K562 (cell line): ENCODE results near the gene KCNK3. TPM values are rescaled to one million over a fixed set of nuclear protein-coding genes. Genes with fewer than 3 reads are reported as not detected.
A peak's percentile ranks its signal among the peaks of the same experiment; 100 is the strongest.

ENCODE experiments used
- ATF3 ChIP-seq, 2 experiments: fragments of 450-650 bp in 1 of 2; sonication (generic) in 1 of 2; formaldehyde crosslinking in 1 of 2; IDR thresholded peaks in 1 of 2; conservative IDR thresholded peaks in 1 of 2; 2 replicates each; pipeline versions ENCODE4 v1.6.1 to v1.8.1; 2016 to 2023; ENCODE audit warnings: mild to moderate bottlenecking in 2 of 2, moderate library complexity in 2 of 2, inconsistent platforms in 1 of 2, missing genetic modification reagents in 1 of 2
- BRD4 ChIP-seq: fragments of 200-600 bp; sonication (generic); IDR thresholded peaks from 2 replicates; pipeline ENCODE4 v1.6.1; 2017; ENCODE audit warnings: inconsistent platforms
- CBFA2T2 ChIP-seq: fragments of 450-650 bp; conservative IDR thresholded peaks from 2 replicates; pipeline ENCODE4 v1.6.1; 2017; ENCODE audit warnings: mild to moderate bottlenecking
- CBX2 ChIP-seq: fragments of 200-600 bp; sonication (generic); IDR thresholded peaks from one replicate; pipeline ENCODE4 v1.6.1; 2012; ENCODE audit warnings: mild to moderate bottlenecking, low read length, inconsistent platforms; ENCODE audit not compliant: insufficient read depth, poor library complexity, severe bottlenecking
- E2F6 ChIP-seq, 2 experiments: IDR thresholded peaks; 2 replicates each; pipeline ENCODE4 v1.6.1; 2011; ENCODE audit warnings: borderline replicate concordance in 1 of 2, control low read depth in 1 of 2, low read depth in 1 of 2, low read length in 1 of 2, mild to moderate bottlenecking in 1 of 2, mixed read lengths in 1 of 2, moderate library complexity in 1 of 2; ENCODE audit not compliant: insufficient read depth in 1 of 2, insufficient read length in 1 of 2, poor library complexity in 1 of 2, severe bottlenecking in 1 of 2; ENCODE audit errors: extremely low read depth in 1 of 2
- EHMT2 ChIP-seq: fragments of 450-650 bp; IDR thresholded peaks from 2 replicates; pipeline ENCODE4 v1.6.1; 2018; ENCODE audit warnings: antibody characterized with exemption
- ETV5 ChIP-seq: sonication (generic); formaldehyde crosslinking; IDR thresholded peaks from 2 replicates; pipeline ENCODE4 v1.4.0; 2020; ENCODE audit warnings: low read depth, mild to moderate bottlenecking, missing genetic modification reagents
- GATAD2A ChIP-seq: fragments of 450-650 bp; IDR thresholded peaks from 2 replicates; pipeline ENCODE4 v1.6.1; 2017
- KDM4B ChIP-seq, 2 experiments: fragments of 450-650 bp in 1 of 2; sonication (generic) in 1 of 2; IDR thresholded peaks; 2 replicates each; pipeline ENCODE4 v1.6.1; 2016 to 2017; ENCODE audit warnings: borderline replicate concordance in 2 of 2, antibody characterized with exemption in 1 of 2, low read depth in 1 of 2, mild to moderate bottlenecking in 1 of 2
- KLF13 ChIP-seq: fragments of 450-650 bp; IDR thresholded peaks from 2 replicates; pipeline ENCODE4 v1.6.1; 2016; ENCODE audit warnings: missing genetic modification characterization, low read depth, mild to moderate bottlenecking, missing compliant biosample characterization, moderate library complexity, borderline replicate concordance
- MAFF ChIP-seq: IDR thresholded peaks from 2 replicates; pipeline ENCODE4 v1.6.1; 2012; ENCODE audit warnings: low read length, improper control_type of control experiment
- NFIC ChIP-seq: fragments of 450-650 bp; IDR thresholded peaks from 2 replicates; pipeline ENCODE4 v1.6.1; 2017; ENCODE audit warnings: mild to moderate bottlenecking, inconsistent platforms
- RBM39 ChIP-seq: fragments of 200-400 bp; formaldehyde crosslinking; optimal IDR thresholded peaks from 2 replicates; pipeline ENCODE3; 2018; ENCODE audit warnings: low read depth, low read length
- SFPQ ChIP-seq: fragments of 200-400 bp; formaldehyde crosslinking; IDR thresholded peaks from 2 replicates; pipeline ENCODE4 v1.6.1; 2017; ENCODE audit warnings: mild to moderate bottlenecking, low read depth, low read length, moderate library complexity
- SMAD1 ChIP-seq: fragments of 150-350 bp; IDR thresholded peaks from 2 replicates; pipeline ENCODE4 v1.6.1; 2014; ENCODE audit warnings: low read length, low read depth; ENCODE audit not compliant: partially characterized antibody
- SMAD4 ChIP-seq: fragments of 250-450 bp; sonication (Bioruptor Pico); conservative IDR thresholded peaks from 2 replicates; pipeline ENCODE4 v1.8.0; 2021; ENCODE audit warnings: inconsistent platforms, mild to moderate bottlenecking, moderate library complexity
- THRB ChIP-seq: fragments of 450-650 bp; formaldehyde crosslinking; conservative IDR thresholded peaks from 2 replicates; pipeline ENCODE4 v1.4.0; 2022; ENCODE audit warnings: mild to moderate bottlenecking, missing genetic modification characterization
- TSC22D4 ChIP-seq: fragments of 450-650 bp; IDR thresholded peaks from 2 replicates; pipeline ENCODE4 v1.6.1; 2016; ENCODE audit warnings: missing genetic modification characterization, missing biosample characterization, control low read depth
- ZNF316 ChIP-seq: fragments of 450-650 bp; IDR thresholded peaks from 2 replicates; pipeline ENCODE4 v1.6.1; 2016
- ZNF584 ChIP-seq: fragments of 200-800 bp; sonication (Bioruptor generic); IDR thresholded peaks from 2 replicates; pipeline ENCODE4 v1.6.1; 2016; ENCODE audit warnings: low read depth, mild to moderate bottlenecking, missing genetic modification characterization, missing compliant biosample characterization
- polyA plus RNA-seq, 8 experiments: library from polyadenylated mRNA; depleted of rRNA in 4 of 8; stranded (reverse) in 5 of 8; unstranded in 3 of 8; fragments of >200 nt; fragmentation: Nextera tagmentation in 2 of 8; fragmentation: Illumina TruSeq in 1 of 8; extraction: Ambion mirVana in 2 of 8; extraction: Trizol in 1 of 8; gene quantifications; 2 replicates each; pipeline versions ENCODE4 v1.2.1 to v1.2.3, GENCODE V29; 2011 to 2014; ENCODE audit warnings: inconsistent platforms in 1 of 8, missing spikeins in 1 of 8
- total RNA-seq, 7 experiments: library from RNA; depleted of rRNA in 6 of 7; stranded (reverse); fragments of >200 nt in 6 of 7; fragmentation: Illumina TruSeq in 2 of 7; extraction: Trizol in 2 of 7; gene quantifications; 2 replicates each; pipeline versions ENCODE4 v1.2.1 to v1.2.3, GENCODE V29; 2011 to 2021; ENCODE audit warnings: low replicate concordance in 1 of 7

Gene KCNK3
- total and polyA plus RNA-seq, 9 of the 15 experiments (the other 6 are each of a cell fraction or from before 2014, with no cell fraction given) = 0.01 to 0.20 (median 0.07) TPM; not detected in 5

- TF ChIP-seq BRD4 (peak; percentile 37; the same call in 1 of the 2 replicates), TSC22D4 (tag) (no peak), ZNF316 (peak; percentile 95), ZNF584 (CRISPR knock-in tag) (peak; percentile 60), KLF13 (tag) (0 out of 2 replicates have a peak, but pooled peaks have one; percentile 20), SFPQ (no peak), EHMT2 (peak; percentile 81), CBX2 (no peak), ATF3 (IDR thresholded peaks at IDR 0.05) (peak; percentile 78), ATF3 (CRISPR knock-in tag; conservative IDR thresholded peaks at IDR 0.05) (no peak), E2F6 (IDR thresholded peaks at IDR 0.05; ENCODE audit: borderline replicate concordance in 1 of 2, extremely low read depth in 1 of 2, insufficient read depth in 1 of 2, insufficient read length in 1 of 2, low read depth in 1 of 2, low read length in 1 of 2, poor library complexity in 1 of 2, severe bottlenecking in 1 of 2) (peak in 1 of 2 experiments; percentile 12), ETV5 (CRISPR knock-in tag) (no peak; the same call in 1 of the 2 replicates), SMAD4 (peak; percentile 77), SMAD1 (no peak), GATAD2A (0 out of 2 replicates have a peak, but pooled peaks have one; percentile 63), KDM4B (IDR thresholded peaks at IDR 0.05; ENCODE audit: borderline replicate concordance in 2 of 2, low read depth in 1 of 2) (no peak), THRB (CRISPR knock-in tag) (0 out of 2 replicates have a peak, but pooled peaks have one; percentile 17), MAFF (peak; percentile 74), RBM39 (no peak), CBFA2T2 (peak; percentile 18), NFIC (peak; percentile 94)
Measured at GRCh38 chr2:26723991-26724750, 31.6 kb downstream of the KCNK3 start (continued).
